ENCODE measurements around the gene SLF1.

SLF1 gene

GRCh38 chr5:94690778-94691177 lies 72.3 kb downstream of the SLF1 start:
- Histone ChIP-seq H3K9me3 (ENCODE audit: control insufficient read depth, low read length) (no peaks in the 10 kb centered on the region), H3K4me3 (ENCODE audit: insufficient read depth, low read depth, low read length) (no peak overlapping the region), H3K27ac (ENCODE audit: insufficient read depth, low read depth, low read length, poor library complexity, severe bottlenecking) (no peak overlapping the region), H3K36me3 (ENCODE audit: control insufficient read depth, insufficient read depth, low read length) (no peaks in the 10 kb centered on the region), H3K27me3 (ENCODE audit: control insufficient read depth, insufficient read depth, low read length, poor library complexity, severe bottlenecking) (no peaks in the 10 kb centered on the region), H3K4me1 (ENCODE audit: control insufficient read depth, insufficient read depth, low read length) (no peaks in the 10 kb centered on the region)
- 100% methylated on average over 1 of the region's 2 CpGs for whole genome bisulfite sequencing, 2 experiments

DNA sequence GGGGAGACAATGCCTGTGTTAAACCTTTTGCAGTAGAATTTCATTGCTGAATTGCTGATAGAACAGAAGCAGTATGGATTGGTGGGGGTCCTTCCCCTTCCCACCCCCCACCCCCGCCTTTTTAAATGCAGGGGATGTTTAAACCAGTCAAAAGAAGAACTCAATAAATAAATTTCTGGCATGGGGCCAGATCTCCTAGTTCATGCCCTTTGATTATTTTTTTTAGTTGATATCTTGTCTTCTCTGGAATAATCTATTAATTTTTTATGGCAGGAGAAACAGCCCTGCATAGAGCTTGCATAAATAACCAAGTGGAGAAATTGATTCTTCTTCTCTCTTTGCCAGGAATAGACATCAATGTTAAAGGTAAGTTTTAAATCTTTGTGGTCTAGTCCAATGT lies 72.8 kb downstream of the SLF1 start:
- Histone ChIP-seq H3K27me3 (ENCODE audit: control insufficient read depth, insufficient read depth, low read length, poor library complexity, severe bottlenecking) (no peaks in the 10 kb centered on the region), H3K36me3 (ENCODE audit: control insufficient read depth, insufficient read depth, low read length) (no peaks in the 10 kb centered on the region), H3K27ac (ENCODE audit: insufficient read depth, low read depth, low read length, poor library complexity, severe bottlenecking) (no peak overlapping the region)

DNA sequence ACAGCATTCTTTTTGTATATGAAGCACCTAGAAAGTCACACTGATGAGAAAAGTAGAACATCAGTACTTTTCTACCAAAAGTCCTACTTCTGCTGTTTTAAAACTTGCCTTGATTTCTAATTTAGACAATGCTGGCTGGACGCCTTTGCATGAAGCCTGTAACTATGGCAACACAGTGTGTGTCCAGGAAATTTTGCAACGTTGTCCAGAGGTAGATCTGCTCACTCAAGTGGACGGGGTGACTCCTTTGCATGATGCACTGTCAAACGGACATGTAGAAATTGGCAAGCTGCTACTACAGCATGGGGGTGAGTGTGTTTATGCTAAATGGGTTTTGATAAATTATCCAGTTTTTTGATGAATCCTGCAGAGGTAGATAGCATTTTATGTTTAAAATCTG lies 73.5 kb downstream of the SLF1 start:
- WGBS, 2 experiments = 82 to 83% methylated on average over 4 of the region's 4 CpGs
- H3K36me3 ChIP-seq (ENCODE audit: control insufficient read depth, insufficient read depth, low read length) = no peaks in the 10 kb centered on the region
- no peaks in the 10 kb centered on the region for H3K4me1 ChIP-seq (ENCODE audit: control insufficient read depth, insufficient read depth, low read length)
- H3K4me3 ChIP-seq (ENCODE audit: insufficient read depth, low read depth, low read length) = no peak overlapping the region
- no peaks in the 10 kb centered on the region for H3K9me3 ChIP-seq (ENCODE audit: control insufficient read depth, low read length)
- no peaks in the 10 kb centered on the region for H3K27me3 ChIP-seq (ENCODE audit: control insufficient read depth, insufficient read depth, low read length, poor library complexity, severe bottlenecking)
- H3K27ac ChIP-seq (ENCODE audit: insufficient read depth, low read depth, low read length, poor library complexity, severe bottlenecking) = no peak overlapping the region

More for the DNA sequence above, 72.8 kb downstream of the SLF1 start:
- WGBS, 2 experiments = 100% methylated on average over 1 of the region's 1 CpG; no CpG with 5 or more reads in 1 of the 2 experiments
- no peak overlapping the region for H3K4me3 ChIP-seq (ENCODE audit: insufficient read depth, low read depth, low read length)
- no peaks in the 10 kb centered on the region for H3K4me1 ChIP-seq (ENCODE audit: control insufficient read depth, insufficient read depth, low read length)
- H3K9me3 ChIP-seq (ENCODE audit: control insufficient read depth, low read length) = no peaks in the 10 kb centered on the region

DNA sequence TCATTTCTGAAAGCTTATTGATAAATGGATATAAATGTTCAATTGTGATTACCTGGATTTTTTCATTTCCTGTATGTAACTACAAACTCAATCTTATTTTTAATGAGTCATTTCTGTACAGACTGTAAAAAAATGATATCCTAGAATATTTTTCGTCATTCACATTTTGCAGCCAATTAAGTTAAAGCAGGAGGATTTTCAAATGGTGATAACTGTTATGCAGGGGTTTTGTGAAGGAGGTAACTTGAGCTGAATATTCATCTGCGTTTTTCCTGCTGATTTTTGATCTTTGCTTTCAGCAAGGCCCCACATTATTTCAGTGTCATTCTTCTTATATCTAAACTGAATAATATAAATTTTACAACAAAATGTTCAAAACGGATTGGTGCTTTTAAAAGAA lies 74.1 kb downstream of the SLF1 start:
- H3K4me1 ChIP-seq (ENCODE audit: control insufficient read depth, insufficient read depth, low read length) = no peaks in the 10 kb centered on the region
- no peak overlapping the region for H3K27ac ChIP-seq (ENCODE audit: insufficient read depth, low read depth, low read length, poor library complexity, severe bottlenecking)
- 65 to 100% methylated on average over 1 to 2 of the region's 3 CpGs for WGBS, 2 experiments
- no peaks in the 10 kb centered on the region for H3K9me3 ChIP-seq (ENCODE audit: control insufficient read depth, low read length)
- no peaks in the 10 kb centered on the region for H3K36me3 ChIP-seq (ENCODE audit: control insufficient read depth, insufficient read depth, low read length)
- no peak overlapping the region for H3K4me3 ChIP-seq (ENCODE audit: insufficient read depth, low read depth, low read length)
- H3K27me3 ChIP-seq (ENCODE audit: control insufficient read depth, insufficient read depth, low read length, poor library complexity, severe bottlenecking) = no peaks in the 10 kb centered on the region

DNA sequence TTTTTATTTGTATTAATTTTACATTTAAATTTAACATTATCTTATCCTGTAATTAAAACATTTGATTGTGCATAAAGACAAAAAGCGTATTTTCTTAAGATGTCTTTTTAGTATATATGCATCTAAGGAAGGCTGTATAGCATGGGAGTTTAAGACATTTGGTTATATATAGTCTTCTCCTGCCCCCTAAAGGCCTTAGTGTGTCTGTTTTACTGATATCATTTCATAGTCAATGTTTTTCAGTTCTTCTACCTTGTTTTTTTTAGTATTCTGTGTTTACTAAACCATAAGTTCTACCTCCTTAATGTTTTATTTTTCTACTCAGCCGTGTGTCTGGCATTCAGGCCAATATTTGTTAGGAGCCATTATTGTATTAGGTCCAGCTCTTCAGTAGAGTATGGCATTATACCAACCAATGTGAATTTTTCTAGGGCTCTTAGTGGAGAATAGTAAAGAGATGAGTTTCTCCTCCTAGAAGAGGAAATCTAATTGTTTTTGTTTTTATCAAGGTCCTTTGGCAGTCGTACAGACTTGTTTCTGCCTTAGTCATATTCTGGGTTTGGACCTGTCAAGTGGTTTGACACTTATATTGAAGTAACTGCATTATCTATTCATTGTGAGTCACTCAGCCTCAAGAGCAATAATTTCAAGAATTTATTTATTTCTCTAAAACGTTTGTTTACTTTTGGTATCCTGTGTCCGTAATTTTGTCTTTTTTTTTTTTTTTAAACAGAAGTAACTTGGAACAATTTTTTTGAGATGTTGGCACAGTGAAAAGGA lies 74.8 kb downstream of the SLF1 start:
- no peak overlapping the region for H3K4me3 ChIP-seq (ENCODE audit: insufficient read depth, low read depth, low read length)
- H3K27me3 ChIP-seq (ENCODE audit: control insufficient read depth, insufficient read depth, low read length, poor library complexity, severe bottlenecking) = no peaks in the 10 kb centered on the region
- H3K4me1 ChIP-seq (ENCODE audit: control insufficient read depth, insufficient read depth, low read length) = no peaks in the 10 kb centered on the region
- WGBS, 2 experiments = 92 to 100% methylated on average over 2 to 5 of the region's 5 CpGs
- no peak overlapping the region for H3K27ac ChIP-seq (ENCODE audit: insufficient read depth, low read depth, low read length, poor library complexity, severe bottlenecking)
- H3K9me3 ChIP-seq (ENCODE audit: control insufficient read depth, low read length) = no peaks in the 10 kb centered on the region
- H3K36me3 ChIP-seq (ENCODE audit: control insufficient read depth, insufficient read depth, low read length) = no peaks in the 10 kb centered on the region

DNA sequence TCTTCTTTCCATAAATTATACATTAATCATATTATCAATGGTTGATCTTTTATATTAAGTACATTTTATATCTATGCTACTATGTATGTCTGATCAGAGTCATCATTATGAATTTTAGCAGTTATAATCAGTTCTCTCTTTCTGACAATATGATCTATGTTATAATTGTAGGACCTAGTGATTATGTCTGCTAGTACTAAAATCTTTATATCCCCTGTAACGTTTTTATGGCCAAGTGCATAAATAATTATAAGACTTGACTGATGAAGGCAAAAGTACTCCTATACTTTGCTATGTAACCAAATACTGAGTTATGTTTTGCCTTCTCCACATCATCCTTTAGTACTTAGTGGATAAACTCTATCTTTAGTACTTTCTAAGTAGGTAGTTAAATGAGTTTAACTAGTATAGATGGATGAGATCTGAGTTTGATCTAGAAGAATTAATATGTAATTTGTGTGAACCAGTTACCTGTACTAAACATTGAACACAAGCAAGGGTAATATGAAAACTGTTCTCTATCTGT lies 75.4 kb downstream of the SLF1 start:
- Histone ChIP-seq H3K4me1 (ENCODE audit: control insufficient read depth, insufficient read depth, low read length) (no peaks in the 10 kb centered on the region), H3K4me3 (ENCODE audit: insufficient read depth, low read depth, low read length) (no peak overlapping the region), H3K27me3 (ENCODE audit: control insufficient read depth, insufficient read depth, low read length, poor library complexity, severe bottlenecking) (no peaks in the 10 kb centered on the region), H3K27ac (ENCODE audit: insufficient read depth, low read depth, low read length, poor library complexity, severe bottlenecking) (no peak overlapping the region), H3K9me3 (ENCODE audit: control insufficient read depth, low read length) (no peaks in the 10 kb centered on the region), H3K36me3 (ENCODE audit: control insufficient read depth, insufficient read depth, low read length) (no peaks in the 10 kb centered on the region)
- WGBS, 2 experiments = no CpG with 5 or more reads among the region's 1 CpG

- Histone ChIP-seq H3K27me3 (ENCODE audit: control insufficient read depth, insufficient read depth, low read length, poor library complexity, severe bottlenecking) (no peaks in the 10 kb centered on the region), H3K4me1 (ENCODE audit: control insufficient read depth, insufficient read depth, low read length) (no peaks in the 10 kb centered on the region), H3K27ac (ENCODE audit: insufficient read depth, low read depth, low read length, poor library complexity, severe bottlenecking) (no peak overlapping the region), H3K4me3 (ENCODE audit: insufficient read depth, low read depth, low read length) (no peak overlapping the region), H3K36me3 (ENCODE audit: control insufficient read depth, insufficient read depth, low read length) (no peaks in the 10 kb centered on the region), H3K9me3 (ENCODE audit: control insufficient read depth, low read length) (no peaks in the 10 kb centered on the region)
- WGBS, 2 experiments = 100% methylated on average over 1 to 2 of the region's 2 CpGs
Measured at GRCh38 chr5:94694671-94695070, 76.2 kb downstream of the SLF1 start.

- Histone ChIP-seq H3K9me3 (ENCODE audit: control insufficient read depth, low read length) (no peaks in the 10 kb centered on the region), H3K36me3 (ENCODE audit: control insufficient read depth, insufficient read depth, low read length) (no peaks in the 10 kb centered on the region), H3K27ac (ENCODE audit: insufficient read depth, low read depth, low read length, poor library complexity, severe bottlenecking) (no peak overlapping the region), H3K4me1 (ENCODE audit: control insufficient read depth, insufficient read depth, low read length) (no peaks in the 10 kb centered on the region), H3K27me3 (ENCODE audit: control insufficient read depth, insufficient read depth, low read length, poor library complexity, severe bottlenecking) (no peaks in the 10 kb centered on the region), H3K4me3 (ENCODE audit: insufficient read depth, low read depth, low read length) (no peak overlapping the region)
- WGBS, 2 experiments = 85 to 87% methylated on average over 5 of the region's 5 CpGs
Measured at GRCh38 chr5:94698197-94698596, 79.7 kb downstream of the SLF1 start.

- no peak overlapping the region for H3K27ac ChIP-seq (ENCODE audit: insufficient read depth, low read depth, low read length, poor library complexity, severe bottlenecking)
- H3K4me1 ChIP-seq (ENCODE audit: control insufficient read depth, insufficient read depth, low read length) = no peaks in the 10 kb centered on the region
- H3K36me3 ChIP-seq (ENCODE audit: control insufficient read depth, insufficient read depth, low read length) = no peaks in the 10 kb centered on the region
- H3K9me3 ChIP-seq (ENCODE audit: control insufficient read depth, low read length) = no peaks in the 10 kb centered on the region
- WGBS, 2 experiments = 95% methylated on average over 2 of the region's 2 CpGs
- H3K27me3 ChIP-seq (ENCODE audit: control insufficient read depth, insufficient read depth, low read length, poor library complexity, severe bottlenecking) = no peaks in the 10 kb centered on the region
- H3K4me3 ChIP-seq (ENCODE audit: insufficient read depth, low read depth, low read length) = no peak overlapping the region
Measured at GRCh38 chr5:94699562-94699961, 81.1 kb downstream of the SLF1 start.

DNA sequence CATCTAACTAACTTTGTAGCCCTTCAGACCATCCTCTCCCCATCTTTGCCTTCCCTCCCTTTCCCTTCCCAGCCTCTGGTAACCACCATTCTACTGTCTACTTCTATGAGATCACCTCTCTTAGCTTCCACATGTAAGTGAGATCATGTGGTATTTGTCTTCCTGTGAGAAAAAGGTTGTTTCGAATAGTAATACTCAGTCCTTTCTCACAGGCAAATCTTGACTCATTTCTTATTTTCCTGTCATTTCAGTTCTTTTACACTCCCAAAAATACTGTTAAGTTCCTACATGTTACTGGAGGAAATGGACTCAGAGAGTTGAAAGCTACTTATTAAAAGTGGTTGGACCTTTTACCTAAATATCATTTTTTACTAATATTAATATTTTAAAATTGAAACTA lies 82.1 kb downstream of the SLF1 start:
- no CpG with 5 or more reads among the region's 1 CpG for WGBS, 2 experiments
- no peak overlapping the region for H3K4me3 ChIP-seq (ENCODE audit: insufficient read depth, low read depth, low read length)
- H3K36me3 ChIP-seq (ENCODE audit: control insufficient read depth, insufficient read depth, low read length) = no peaks in the 10 kb centered on the region
- no peaks in the 10 kb centered on the region for H3K4me1 ChIP-seq (ENCODE audit: control insufficient read depth, insufficient read depth, low read length)
- no peaks in the 10 kb centered on the region for H3K27me3 ChIP-seq (ENCODE audit: control insufficient read depth, insufficient read depth, low read length, poor library complexity, severe bottlenecking)
- no peak overlapping the region for H3K27ac ChIP-seq (ENCODE audit: insufficient read depth, low read depth, low read length, poor library complexity, severe bottlenecking)
- H3K9me3 ChIP-seq (ENCODE audit: control insufficient read depth, low read length) = no peaks in the 10 kb centered on the region
